OCI-M1 (cell line): Measurements from ENCODE around the gene CCDC80.

ENCODE experiments used
- DNase-seq: peaks from one replicate; lab custom pipeline; 2025; lab: John Stamatoyannopoulos, UW

Gene CCDC80

GRCh38 chr3:112632596-112632995, 8.3 kb downstream of the CCDC80 start:
- no peak for DNase-seq

- DNase-seq: no peak
These were observed 9.7 kb downstream of the CCDC80 start for GRCh38 chr3:112631257-112631656.

- DNase-seq: no peak
These were observed 11.5 kb downstream of the CCDC80 start for GRCh38 chr3:112629425-112629824.

GRCh38 chr3:112627919-112628466, 12.9 kb downstream of the CCDC80 start:
- DNase-seq: no peak

- no peak for DNase-seq
These were observed 13.5 kb downstream of the CCDC80 start for GRCh38 chr3:112627419-112627818.

- DNase-seq: no peak
These were observed 17.2 kb downstream of the CCDC80 start for GRCh38 chr3:112623717-112624116.

GRCh38 chr3:112623213-112623612, 17.7 kb downstream of the CCDC80 start:
- no peak for DNase-seq

- DNase-seq: peak; percentile 21
These were observed 21.6 kb downstream of the CCDC80 start for GRCh38 chr3:112619295-112619694.

- no peak for DNase-seq
These were observed 23.7 kb downstream of the CCDC80 start for GRCh38 chr3:112617285-112617684.

GRCh38 chr3:112615989-112616731, 24.8 kb downstream of the CCDC80 start:
- DNase-seq: no peak

GRCh38 chr3:112611752-112612515, 29.0 kb downstream of the CCDC80 start:
- no peak for DNase-seq

- DNase-seq: peak; percentile 55
These were observed 30.8 kb downstream of the CCDC80 start for GRCh38 chr3:112610121-112610520.

- no peak for DNase-seq
These were observed 33.1 kb downstream of the CCDC80 start for GRCh38 chr3:112607863-112608262.

- no peak for DNase-seq
These were observed 34.8 kb downstream of the CCDC80 start for GRCh38 chr3:112606098-112606497.

GRCh38 chr3:112605285-112605684, 35.7 kb downstream of the CCDC80 start:
- DNase-seq: no peak

GRCh38 chr3:112604536-112604935, 36.4 kb downstream of the CCDC80 start:
- peak; percentile 54 for DNase-seq

GRCh38 chr3:112602217-112602838, 38.6 kb downstream of the CCDC80 start:
- DNase-seq: no peak

- no peak for DNase-seq
These were observed 42.2 kb downstream of the CCDC80 start for GRCh38 chr3:112598731-112599130.

GRCh38 chr3:112597945-112598344, 43.0 kb downstream of the CCDC80 start:
- DNase-seq: no peak

GRCh38 chr3:112594856-112595255, 46.1 kb downstream of the CCDC80 start:
- DNase-seq: no peak

- DNase-seq: no peak
These were observed 47.7 kb downstream of the CCDC80 start for GRCh38 chr3:112593258-112593657.

GRCh38 chr3:112587336-112587735, 53.6 kb downstream of the CCDC80 start:
- no peak for DNase-seq

GRCh38 chr3:112585782-112586181, 55.2 kb downstream of the CCDC80 start:
- no peak for DNase-seq
